ENCODE data around the gene CFAP299. TPM values are rescaled to one million over a fixed set of nuclear protein-coding genes. Genes with fewer than 3 reads are reported as not detected.

Gene CFAP299
- total RNA-seq, 1 donor from 2014 or later: not detected

- peak; percentile 57 for TF ChIP-seq CTCF (IDR thresholded peaks at IDR 0.05)
- H3K27me3 Mint-ChIP-seq (ENCODE audit: unreplicated experiment): peaks cover 51% of the 10 kb centered on the region
- DNase-seq (ENCODE audit: extremely low spot score, unreplicated experiment): no peak
- no peak overlapping the region for H3K4me3 Mint-ChIP-seq (ENCODE audit: unreplicated experiment)
- H3K27ac Mint-ChIP-seq (ENCODE audit: unreplicated experiment): no peak overlapping the region
- no peaks in the 10 kb centered on the region for H3K4me1 Mint-ChIP-seq (ENCODE audit: unreplicated experiment)
- no peaks in the 10 kb centered on the region for H3K36me3 Mint-ChIP-seq (ENCODE audit: unreplicated experiment)
- no peaks in the 10 kb centered on the region for H3K9me3 Mint-ChIP-seq (ENCODE audit: unreplicated experiment)
Measured at GRCh38 chr4:80361329-80361900, 25.9 kb downstream of the CFAP299 start.

GRCh38 chr4:80362578-80363181, 27.1 kb downstream of the CFAP299 start:
- Mint-ChIP-seq H3K27me3 (ENCODE audit: unreplicated experiment) (peaks cover 42% of the 10 kb centered on the region), H3K4me3 (ENCODE audit: unreplicated experiment) (no peak overlapping the region), H3K4me1 (ENCODE audit: unreplicated experiment) (no peaks in the 10 kb centered on the region), H3K9me3 (ENCODE audit: unreplicated experiment) (no peaks in the 10 kb centered on the region), H3K36me3 (ENCODE audit: unreplicated experiment) (no peaks in the 10 kb centered on the region), H3K27ac (ENCODE audit: unreplicated experiment) (no peak overlapping the region)
- peak; percentile 66 for TF ChIP-seq CTCF (IDR thresholded peaks at IDR 0.05)
- DNase-seq (ENCODE audit: extremely low spot score, unreplicated experiment): no peak

- Mint-ChIP-seq H3K36me3 (ENCODE audit: unreplicated experiment) (no peaks in the 10 kb centered on the region), H3K4me3 (ENCODE audit: unreplicated experiment) (no peak overlapping the region), H3K4me1 (ENCODE audit: unreplicated experiment) (no peaks in the 10 kb centered on the region), H3K27me3 (ENCODE audit: unreplicated experiment) (peaks cover 20% of the 10 kb centered on the region), H3K27ac (ENCODE audit: unreplicated experiment) (no peak overlapping the region), H3K9me3 (ENCODE audit: unreplicated experiment) (no peaks in the 10 kb centered on the region)
- TF ChIP-seq CTCF (IDR thresholded peaks at IDR 0.05): peak; percentile 59
- no peak for DNase-seq (ENCODE audit: extremely low spot score, unreplicated experiment)
Measured at GRCh38 chr4:80365928-80366327, 30.4 kb downstream of the CFAP299 start.

GRCh38 chr4:80367737-80368136, 32.2 kb downstream of the CFAP299 start:
- Mint-ChIP-seq H3K9me3 (ENCODE audit: unreplicated experiment) (no peaks in the 10 kb centered on the region), H3K4me1 (ENCODE audit: unreplicated experiment) (no peaks in the 10 kb centered on the region), H3K36me3 (ENCODE audit: unreplicated experiment) (no peaks in the 10 kb centered on the region), H3K4me3 (ENCODE audit: unreplicated experiment) (no peak overlapping the region), H3K27ac (ENCODE audit: unreplicated experiment) (no peak overlapping the region), H3K27me3 (ENCODE audit: unreplicated experiment) (peaks cover 17% of the 10 kb centered on the region)
- no peak for DNase-seq (ENCODE audit: extremely low spot score, unreplicated experiment)
- no peak for TF ChIP-seq CTCF (IDR thresholded peaks at IDR 0.05)

- no peak for TF ChIP-seq CTCF (IDR thresholded peaks at IDR 0.05)
- Mint-ChIP-seq H3K4me3 (ENCODE audit: unreplicated experiment) (no peak overlapping the region), H3K4me1 (ENCODE audit: unreplicated experiment) (no peaks in the 10 kb centered on the region), H3K36me3 (ENCODE audit: unreplicated experiment) (no peaks in the 10 kb centered on the region), H3K27ac (ENCODE audit: unreplicated experiment) (no peak overlapping the region), H3K27me3 (ENCODE audit: unreplicated experiment) (peaks cover 13% of the 10 kb centered on the region), H3K9me3 (ENCODE audit: unreplicated experiment) (no peaks in the 10 kb centered on the region)
- DNase-seq (ENCODE audit: extremely low spot score, unreplicated experiment): no peak
Measured at GRCh38 chr4:80370635-80371034, 35.1 kb downstream of the CFAP299 start.
